ENCODE measurements around the gene CLDN18. TPM values are rescaled to one million over a fixed set of nuclear protein-coding genes. Genes with fewer than 3 reads are reported as not detected.

CLDN18 gene
- total and polyA plus RNA-seq, 3 donors from 2014 or later, result 1.7 to 3.1 (median 2.6) TPM

DNA sequence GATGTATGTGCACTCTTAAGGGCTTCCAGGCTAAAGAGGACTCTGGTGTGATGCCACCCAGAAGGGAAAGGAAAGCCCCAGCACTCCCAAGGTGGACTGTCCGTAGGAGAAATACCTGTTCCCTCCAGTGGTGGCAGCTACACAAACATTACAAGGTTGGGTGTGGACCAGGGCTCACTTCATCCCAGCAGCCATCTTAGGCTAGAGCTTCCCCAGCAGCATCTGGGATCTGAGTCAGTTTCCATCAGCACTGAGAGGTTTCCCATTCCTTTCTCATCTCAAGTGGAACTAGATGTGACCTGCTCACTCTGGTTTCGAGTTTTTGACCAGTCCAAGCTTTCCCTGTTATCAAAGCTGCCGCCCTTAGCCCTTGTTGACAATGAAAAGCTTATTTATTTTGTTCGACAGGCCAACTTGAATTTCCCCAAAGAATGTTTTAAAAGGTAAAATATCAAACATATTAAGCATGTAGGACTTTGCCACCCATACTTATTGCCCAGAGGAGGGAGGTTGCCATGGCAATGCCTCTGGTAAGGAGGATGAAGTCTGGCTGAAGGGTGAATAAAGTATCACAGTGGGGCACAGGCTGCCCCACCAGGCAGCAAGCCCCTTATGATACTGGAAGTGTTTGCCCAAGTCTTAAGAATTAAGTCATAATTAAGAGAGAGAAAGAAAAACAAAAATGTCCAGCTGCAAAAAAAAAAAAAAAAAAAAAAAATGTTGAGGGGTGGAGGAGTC is 28.9 kb downstream of the CLDN18 start:
- no peak for DNase-seq
- Histone ChIP-seq H3K27ac (no peak overlapping the region), H3K9me3 (no peaks in the 10 kb centered on the region), H3K4me1 (no peaks in the 10 kb centered on the region), H3K27me3 (no peaks in the 10 kb centered on the region), H3K4me3 (no peak overlapping the region), H3K36me3 (ENCODE audit: low read depth, missing control alignments) (no peaks in the 10 kb centered on the region)
- TF ChIP-seq, protein P1, sequence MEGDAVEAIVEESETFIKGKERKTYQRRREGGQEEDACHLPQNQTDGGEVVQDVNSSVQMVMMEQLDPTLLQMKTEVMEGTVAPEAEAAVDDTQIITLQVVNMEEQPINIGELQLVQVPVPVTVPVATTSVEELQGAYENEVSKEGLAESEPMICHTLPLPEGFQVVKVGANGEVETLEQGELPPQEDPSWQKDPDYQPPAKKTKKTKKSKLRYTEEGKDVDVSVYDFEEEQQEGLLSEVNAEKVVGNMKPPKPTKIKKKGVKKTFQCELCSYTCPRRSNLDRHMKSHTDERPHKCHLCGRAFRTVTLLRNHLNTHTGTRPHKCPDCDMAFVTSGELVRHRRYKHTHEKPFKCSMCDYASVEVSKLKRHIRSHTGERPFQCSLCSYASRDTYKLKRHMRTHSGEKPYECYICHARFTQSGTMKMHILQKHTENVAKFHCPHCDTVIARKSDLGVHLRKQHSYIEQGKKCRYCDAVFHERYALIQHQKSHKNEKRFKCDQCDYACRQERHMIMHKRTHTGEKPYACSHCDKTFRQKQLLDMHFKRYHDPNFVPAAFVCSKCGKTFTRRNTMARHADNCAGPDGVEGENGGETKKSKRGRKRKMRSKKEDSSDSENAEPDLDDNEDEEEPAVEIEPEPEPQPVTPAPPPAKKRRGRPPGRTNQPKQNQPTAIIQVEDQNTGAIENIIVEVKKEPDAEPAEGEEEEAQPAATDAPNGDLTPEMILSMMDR (IDR thresholded peaks at IDR 0.05), result no peak
- TF ChIP-seq POLR2A (IDR thresholded peaks at IDR 0.05), result no peak
- intact Hi-C loops (cut with DNase I; ENCODE audit: low total_unique reads), result no loop called here
- WGBS, 2 donors, result 92 to 95% methylated on average over 4 of the region's 4 CpGs

DNA sequence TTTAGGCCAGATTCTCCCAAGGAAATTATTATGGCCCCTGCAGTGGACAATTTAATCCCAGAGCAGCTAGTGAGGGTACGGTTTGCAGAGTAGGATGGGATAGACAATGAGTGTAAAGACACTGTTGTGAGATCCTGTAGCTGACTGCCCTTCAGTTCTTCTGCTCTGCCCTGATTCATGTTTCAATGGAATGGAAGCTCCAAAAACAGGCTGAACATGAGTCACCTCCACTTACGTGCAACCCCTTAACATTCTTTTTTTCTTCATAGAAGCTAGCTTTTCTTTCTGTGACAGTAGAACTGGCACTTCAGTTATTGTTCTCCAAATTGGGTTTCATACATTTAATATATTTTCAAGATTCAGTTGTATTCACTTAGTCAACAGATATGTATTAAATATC is 32.1 kb downstream of the CLDN18 start:
- 91 to 93% methylated on average over 2 of the region's 2 CpGs for WGBS, 2 donors
- no peak for DNase-seq
- Histone ChIP-seq H3K27ac (no peak overlapping the region), H3K4me1 (no peaks in the 10 kb centered on the region), H3K36me3 (ENCODE audit: low read depth, missing control alignments) (no peaks in the 10 kb centered on the region), H3K27me3 (no peaks in the 10 kb centered on the region), H3K9me3 (no peaks in the 10 kb centered on the region), H3K4me3 (no peak overlapping the region)
- TF ChIP-seq, protein P1 (IDR thresholded peaks at IDR 0.05), result no peak
- no peak for TF ChIP-seq POLR2A (IDR thresholded peaks at IDR 0.05)
- intact Hi-C loops (cut with DNase I; ENCODE audit: low total_unique reads), result no loop called here

DNA sequence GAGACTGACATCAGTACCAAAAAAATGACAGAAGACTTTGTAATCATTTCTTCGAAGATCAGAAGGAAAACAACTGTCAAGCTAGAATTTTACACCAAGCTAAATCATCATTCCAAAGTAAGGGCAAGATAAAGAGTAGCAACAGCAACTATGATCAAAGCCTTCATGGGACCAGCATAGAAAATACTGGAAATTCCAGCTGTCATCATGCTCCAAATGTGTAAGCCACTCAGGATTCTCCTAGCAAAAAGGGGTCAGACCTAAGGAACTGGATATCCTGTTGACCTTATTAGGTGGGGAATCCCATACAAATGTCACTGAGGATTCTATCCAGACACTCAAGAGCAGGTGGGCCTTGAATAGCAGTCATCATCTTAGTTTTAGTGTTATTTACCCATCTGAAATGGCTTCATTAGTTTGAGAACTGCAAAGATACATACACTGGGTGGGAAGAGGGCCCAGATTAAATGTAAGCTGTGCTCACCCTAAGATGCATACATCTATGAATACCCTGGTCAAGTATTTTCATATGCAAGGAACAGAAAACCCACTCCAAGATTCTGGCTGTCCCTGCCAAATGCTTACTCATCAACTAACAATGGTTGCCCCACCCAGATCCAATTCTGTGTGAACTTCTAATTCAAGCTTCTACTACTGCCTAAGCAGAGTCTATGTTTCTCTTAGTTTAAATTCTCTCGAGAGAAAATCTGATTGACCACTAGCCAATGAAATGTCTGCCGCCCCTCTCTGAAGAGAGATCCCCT is 33.5 kb downstream of the CLDN18 start:
- Histone ChIP-seq H3K4me1 (no peaks in the 10 kb centered on the region), H3K27ac (no peak overlapping the region), H3K36me3 (ENCODE audit: low read depth, missing control alignments) (no peaks in the 10 kb centered on the region), H3K9me3 (no peaks in the 10 kb centered on the region), H3K4me3 (no peak overlapping the region), H3K27me3 (no peaks in the 10 kb centered on the region)
- WGBS, 2 donors, result 86 to 87% methylated on average over 3 of the region's 3 CpGs
- intact Hi-C loops (cut with DNase I; ENCODE audit: low total_unique reads), result no loop called here
- TF ChIP-seq, protein P1 (IDR thresholded peaks at IDR 0.05), result no peak
- no peak for TF ChIP-seq POLR2A (IDR thresholded peaks at IDR 0.05)
- DNase-seq, result no peak

DNA sequence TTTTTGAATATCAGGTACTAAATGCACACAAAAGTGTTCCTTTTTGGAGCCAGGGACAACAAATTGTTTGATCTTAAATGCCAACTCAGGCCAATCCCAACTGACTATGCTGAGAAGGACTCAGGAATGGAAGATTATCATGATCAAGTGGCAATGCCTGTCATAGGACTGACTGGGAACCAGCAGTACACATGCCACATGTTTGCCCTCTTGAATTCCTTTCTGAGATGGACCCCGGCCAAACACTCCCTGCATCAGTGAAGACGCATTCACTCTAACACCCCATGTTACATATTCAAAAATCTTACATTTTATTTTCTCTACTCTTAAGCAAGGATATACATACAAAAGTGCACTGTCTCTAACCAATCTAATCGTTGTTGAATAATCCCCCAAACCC is 36.1 kb downstream of the CLDN18 start:
- no peaks in the 10 kb centered on the region for H3K4me1 ChIP-seq
- no peaks in the 10 kb centered on the region for H3K27me3 ChIP-seq
- no peak for DNase-seq
- no peak overlapping the region for H3K27ac ChIP-seq
- 87 to 88% methylated on average over 3 of the region's 3 CpGs for WGBS, 2 donors
- no peaks in the 10 kb centered on the region for H3K36me3 ChIP-seq (ENCODE audit: low read depth, missing control alignments)
- H3K4me3 ChIP-seq, result no peak overlapping the region
- no peaks in the 10 kb centered on the region for H3K9me3 ChIP-seq
- TF ChIP-seq, protein P1 (IDR thresholded peaks at IDR 0.05), result no peak
- TF ChIP-seq POLR2A (IDR thresholded peaks at IDR 0.05), result no peak
- intact Hi-C loops (cut with DNase I; ENCODE audit: low total_unique reads), result no loop called here

Measured in testis (tissue), 3 donors.